Lung microvascular endothelial cell (primary cell): ENCODE measurements around the gene IL31RA. TPM values are rescaled to one million over a fixed set of nuclear protein-coding genes. Genes with fewer than 3 reads are reported as not detected.

Source experiments
- total RNA-seq: library from RNA; depleted of rRNA; stranded (reverse); fragments of >200 nt; gene quantifications from 2 replicates; pipeline ENCODE4 v1.2.1, GENCODE V29; 2014

The IL31RA gene
- total RNA-seq, 1 donor from 2014 or later: not detected

Other genes with a start within 250 kb of the IL31RA start
- 32.9 and 53.8 TPM in 2 replicates for gene SLC38A9, start 139.0 kb upstream of the IL31RA start, total RNA-seq
- gene DDX4, start 113.3 kb upstream of the IL31RA start, total RNA-seq: not detected in 2 replicates
- 506 and 692 TPM in 2 replicates for gene IL6ST, start 143.6 kb downstream of the IL31RA start, total RNA-seq